ENCODE results near the gene APOA4. TPM values are rescaled to one million over a fixed set of nuclear protein-coding genes. Genes with fewer than 3 reads are reported as not detected.
A peak's percentile ranks its signal among the peaks of the same experiment; 100 is the strongest.

The APOA4 gene
- total and polyA plus RNA-seq, 9 of the 15 experiments (the other 6 are each of a cell fraction or from before 2014, with no cell fraction given), result 0.07 TPM; not detected in 8

- TF ChIP-seq, protein P1, sequence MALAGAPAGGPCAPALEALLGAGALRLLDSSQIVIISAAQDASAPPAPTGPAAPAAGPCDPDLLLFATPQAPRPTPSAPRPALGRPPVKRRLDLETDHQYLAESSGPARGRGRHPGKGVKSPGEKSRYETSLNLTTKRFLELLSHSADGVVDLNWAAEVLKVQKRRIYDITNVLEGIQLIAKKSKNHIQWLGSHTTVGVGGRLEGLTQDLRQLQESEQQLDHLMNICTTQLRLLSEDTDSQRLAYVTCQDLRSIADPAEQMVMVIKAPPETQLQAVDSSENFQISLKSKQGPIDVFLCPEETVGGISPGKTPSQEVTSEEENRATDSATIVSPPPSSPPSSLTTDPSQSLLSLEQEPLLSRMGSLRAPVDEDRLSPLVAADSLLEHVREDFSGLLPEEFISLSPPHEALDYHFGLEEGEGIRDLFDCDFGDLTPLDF (CRISPR knock-in tag; IDR thresholded peaks at IDR 0.05), result no peak
- no peak for TF ChIP-seq TCF15 (CRISPR knock-in tag; IDR thresholded peaks at IDR 0.05)
- TF ChIP-seq RBM15 (IDR thresholded peaks at IDR 0.05; ENCODE audit: insufficient read depth, low read length), result no peak
- peak; percentile 92 for TF ChIP-seq ETS1 (conservative IDR thresholded peaks at IDR 0.05; ENCODE audit: control insufficient read depth, low read depth, low read length)
- TF ChIP-seq, protein P2, sequence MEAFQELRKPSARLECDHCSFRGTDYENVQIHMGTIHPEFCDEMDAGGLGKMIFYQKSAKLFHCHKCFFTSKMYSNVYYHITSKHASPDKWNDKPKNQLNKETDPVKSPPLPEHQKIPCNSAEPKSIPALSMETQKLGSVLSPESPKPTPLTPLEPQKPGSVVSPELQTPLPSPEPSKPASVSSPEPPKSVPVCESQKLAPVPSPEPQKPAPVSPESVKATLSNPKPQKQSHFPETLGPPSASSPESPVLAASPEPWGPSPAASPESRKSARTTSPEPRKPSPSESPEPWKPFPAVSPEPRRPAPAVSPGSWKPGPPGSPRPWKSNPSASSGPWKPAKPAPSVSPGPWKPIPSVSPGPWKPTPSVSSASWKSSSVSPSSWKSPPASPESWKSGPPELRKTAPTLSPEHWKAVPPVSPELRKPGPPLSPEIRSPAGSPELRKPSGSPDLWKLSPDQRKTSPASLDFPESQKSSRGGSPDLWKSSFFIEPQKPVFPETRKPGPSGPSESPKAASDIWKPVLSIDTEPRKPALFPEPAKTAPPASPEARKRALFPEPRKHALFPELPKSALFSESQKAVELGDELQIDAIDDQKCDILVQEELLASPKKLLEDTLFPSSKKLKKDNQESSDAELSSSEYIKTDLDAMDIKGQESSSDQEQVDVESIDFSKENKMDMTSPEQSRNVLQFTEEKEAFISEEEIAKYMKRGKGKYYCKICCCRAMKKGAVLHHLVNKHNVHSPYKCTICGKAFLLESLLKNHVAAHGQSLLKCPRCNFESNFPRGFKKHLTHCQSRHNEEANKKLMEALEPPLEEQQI (IDR thresholded peaks at IDR 0.05), result no peak
- no peak for TF ChIP-seq MTF1 (CRISPR knock-in tag; IDR thresholded peaks at IDR 0.05; ENCODE audit: borderline replicate concordance)
- TF ChIP-seq, protein P3, sequence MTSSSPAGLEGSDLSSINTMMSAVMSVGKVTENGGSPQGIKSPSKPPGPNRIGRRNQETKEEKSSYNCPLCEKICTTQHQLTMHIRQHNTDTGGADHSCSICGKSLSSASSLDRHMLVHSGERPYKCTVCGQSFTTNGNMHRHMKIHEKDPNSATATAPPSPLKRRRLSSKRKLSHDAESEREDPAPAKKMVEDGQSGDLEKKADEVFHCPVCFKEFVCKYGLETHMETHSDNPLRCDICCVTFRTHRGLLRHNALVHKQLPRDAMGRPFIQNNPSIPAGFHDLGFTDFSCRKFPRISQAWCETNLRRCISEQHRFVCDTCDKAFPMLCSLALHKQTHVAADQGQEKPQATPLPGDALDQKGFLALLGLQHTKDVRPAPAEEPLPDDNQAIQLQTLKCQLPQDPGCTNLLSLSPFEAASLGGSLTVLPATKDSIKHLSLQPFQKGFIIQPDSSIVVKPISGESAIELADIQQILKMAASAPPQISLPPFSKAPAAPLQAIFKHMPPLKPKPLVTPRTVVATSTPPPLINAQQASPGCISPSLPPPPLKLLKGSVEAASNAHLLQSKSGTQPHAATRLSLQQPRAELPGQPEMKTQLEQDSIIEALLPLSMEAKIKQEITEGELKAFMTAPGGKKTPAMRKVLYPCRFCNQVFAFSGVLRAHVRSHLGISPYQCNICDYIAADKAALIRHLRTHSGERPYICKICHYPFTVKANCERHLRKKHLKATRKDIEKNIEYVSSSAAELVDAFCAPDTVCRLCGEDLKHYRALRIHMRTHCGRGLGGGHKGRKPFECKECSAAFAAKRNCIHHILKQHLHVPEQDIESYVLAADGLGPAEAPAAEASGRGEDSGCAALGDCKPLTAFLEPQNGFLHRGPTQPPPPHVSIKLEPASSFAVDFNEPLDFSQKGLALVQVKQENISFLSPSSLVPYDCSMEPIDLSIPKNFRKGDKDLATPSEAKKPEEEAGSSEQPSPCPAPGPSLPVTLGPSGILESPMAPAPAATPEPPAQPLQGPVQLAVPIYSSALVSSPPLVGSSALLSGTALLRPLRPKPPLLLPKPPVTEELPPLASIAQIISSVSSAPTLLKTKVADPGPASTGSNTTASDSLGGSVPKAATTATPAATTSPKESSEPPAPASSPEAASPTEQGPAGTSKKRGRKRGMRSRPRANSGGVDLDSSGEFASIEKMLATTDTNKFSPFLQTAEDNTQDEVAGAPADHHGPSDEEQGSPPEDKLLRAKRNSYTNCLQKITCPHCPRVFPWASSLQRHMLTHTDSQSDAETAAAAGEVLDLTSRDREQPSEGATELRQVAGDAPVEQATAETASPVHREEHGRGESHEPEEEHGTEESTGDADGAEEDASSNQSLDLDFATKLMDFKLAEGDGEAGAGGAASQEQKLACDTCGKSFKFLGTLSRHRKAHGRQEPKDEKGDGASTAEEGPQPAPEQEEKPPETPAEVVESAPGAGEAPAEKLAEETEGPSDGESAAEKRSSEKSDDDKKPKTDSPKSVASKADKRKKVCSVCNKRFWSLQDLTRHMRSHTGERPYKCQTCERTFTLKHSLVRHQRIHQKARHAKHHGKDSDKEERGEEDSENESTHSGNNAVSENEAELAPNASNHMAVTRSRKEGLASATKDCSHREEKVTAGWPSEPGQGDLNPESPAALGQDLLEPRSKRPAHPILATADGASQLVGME (CRISPR knock-in tag; IDR thresholded peaks at IDR 0.05), result no peak
- TF ChIP-seq POLR2AphosphoS2 (IDR thresholded peaks at IDR 0.05; ENCODE audit: low read length), result no peak
- no peak for TF ChIP-seq NFXL1 (CRISPR knock-in tag; IDR thresholded peaks at IDR 0.05)
- no peak for TF ChIP-seq ZNF436 (CRISPR knock-in tag; IDR thresholded peaks at IDR 0.05)
- TF ChIP-seq ZBTB8A (IDR thresholded peaks at IDR 0.05; ENCODE audit: partially characterized antibody), result no peak
- TF ChIP-seq KLF16 (IDR thresholded peaks at IDR 0.05), result no peak
- no peak for TF ChIP-seq U2AF2 (optimal IDR thresholded peaks at IDR 0.05; ENCODE audit: low read depth, low read length)
- no peak for TF ChIP-seq ZNF398 (CRISPR knock-in tag; IDR thresholded peaks at IDR 0.05)
Observed at GRCh38 chr11:116787786-116788486, 35.2 kb downstream of the APOA4 start, which contains the start of gene ZPR1 (continued).
